NCI-H1436 treated with DMSO at 0.1 percent for 48 hours (cell line): ENCODE measurements around the gene PSMG1.
"Not testable (repeated sequence)": the region's sequence is repeated elsewhere in the genome, so short reads cannot be mapped to it uniquely, and the experiment has no call there.

Experiments
- DNase-seq: peaks from one replicate; lab custom pipeline; 2025; lab: John Stamatoyannopoulos, UW

The PSMG1 gene

GRCh38 chr21:39188521-39189139 is 5.4 kb upstream of the PSMG1 start:
- DNase-seq: no peak

GRCh38 chr21:39187141-39187540 is 3.9 kb upstream of the PSMG1 start:
- no peak for DNase-seq

GRCh38 chr21:39186676-39187075 is 3.4 kb upstream of the PSMG1 start:
- no peak for DNase-seq

- DNase-seq: no peak
Observed at GRCh38 chr21:39185157-39185556, 1.9 kb upstream of the PSMG1 start.

- DNase-seq: no peak
Observed at GRCh38 chr21:39184050-39184980, 1.1 kb upstream of the PSMG1 start.

- no peak for DNase-seq
Observed at GRCh38 chr21:39182484-39183271, 573 bp downstream of the PSMG1 start.

- no peak for DNase-seq
Observed at GRCh38 chr21:39182016-39182415, 1.2 kb downstream of the PSMG1 start.

- no peak for DNase-seq
Observed at GRCh38 chr21:39181205-39181818, 1.9 kb downstream of the PSMG1 start.

- DNase-seq: no peak
Observed at GRCh38 chr21:39180429-39181019, 2.7 kb downstream of the PSMG1 start.

GRCh38 chr21:39178421-39178820 is 4.8 kb downstream of the PSMG1 start:
- no peak for DNase-seq

- no peak for DNase-seq
Observed at GRCh38 chr21:39176271-39176709, 7.0 kb downstream of the PSMG1 start.

- no peak for DNase-seq
Observed at GRCh38 chr21:39175665-39176064, 7.6 kb downstream of the PSMG1 start.

- no peak for DNase-seq
Observed at GRCh38 chr21:39175154-39175553, 8.1 kb downstream of the PSMG1 start.

GRCh38 chr21:39173716-39174680 is 9.3 kb downstream of the PSMG1 start:
- DNase-seq: no peak

- DNase-seq: no peak
Observed at GRCh38 chr21:39169906-39170305, 13.3 kb downstream of the PSMG1 start.

GRCh38 chr21:39168800-39169199 is 14.5 kb downstream of the PSMG1 start:
- DNase-seq: no peak

GRCh38 chr21:39164523-39164922 is 18.7 kb downstream of the PSMG1 start:
- no peak for DNase-seq

GRCh38 chr21:39161064-39161463 is 22.2 kb downstream of the PSMG1 start:
- no peak for DNase-seq

- no peak for DNase-seq
Observed at GRCh38 chr21:39159342-39160063, 23.7 kb downstream of the PSMG1 start.

- DNase-seq: not testable (repeated sequence)
Observed at GRCh38 chr21:39157241-39157640, 26.0 kb downstream of the PSMG1 start.
